H1 (cell line): ENCODE results near the gene PPP1R1C. TPM values are rescaled to one million over a fixed set of nuclear protein-coding genes. Genes with fewer than 3 reads are reported as not detected.

Experiments
- CTCF ChIA-PET: fragments of 300-600 bp; sonication (Branson Sonifier 250); formaldehyde crosslinking; loops from one replicate; lab custom pipeline; 2021; ENCODE audit not compliant: partially characterized antibody; lab: Charles Lee
- POLR2A ChIA-PET: fragments of 300-600 bp; sonication (Branson Sonifier 250); formaldehyde crosslinking; loops from one replicate; lab custom pipeline; 2021; ENCODE audit warnings: inconsistent platforms; ENCODE audit not compliant: partially characterized antibody; lab: Charles Lee
- DNase-seq, 2 experiments: peaks; one replicate each; pipeline versions ENCODE4 v3.0.0 to v3.0.0-alpha.2; 2010 to 2022; ENCODE audit warnings: low spot score in 2 of 2, low read depth in 1 of 2, mixed read lengths in 1 of 2
- FAIRE-seq: peaks from 2 replicates; lab custom pipeline; 2011; peaks lifted over from hg19 to GRCh38; lab: Jason Lieb, UNC
- H2AFZ ChIP-seq: 2 replicates; pipeline ENCODE4 v1.8.1; 2012; ENCODE audit warnings: low read length, inconsistent platforms
- H2AK5ac ChIP-seq: 2 replicates; pipeline ENCODE4 v1.6.1; 2013; ENCODE audit warnings: low read depth, low read length
- H2BK120ac ChIP-seq: replicated peaks from 2 replicates; pipeline ENCODE3; 2013; ENCODE audit warnings: low read depth, low read length, inconsistent platforms
- H2BK12ac ChIP-seq: 2 replicates; pipeline ENCODE4 v1.6.1; 2013; ENCODE audit warnings: low read depth, low read length
- H2BK15ac ChIP-seq: 2 replicates; pipeline ENCODE4 v1.6.1; 2013; ENCODE audit warnings: low read length
- H2BK20ac ChIP-seq: 2 replicates; pipeline ENCODE4 v1.6.1; 2013; ENCODE audit warnings: low read length
- H2BK5ac ChIP-seq: 2 replicates; pipeline ENCODE4 v1.6.1; 2013; ENCODE audit warnings: low read depth, low read length
- H3K14ac ChIP-seq: 2 replicates; pipeline ENCODE4 v1.6.1; 2013; ENCODE audit warnings: inconsistent platforms; ENCODE audit not compliant: insufficient read length
- H3K18ac ChIP-seq: 2 replicates; pipeline ENCODE4 v1.6.1; 2013; ENCODE audit warnings: low read length; ENCODE audit errors: extremely low read depth
- H3K23ac ChIP-seq: 2 replicates; pipeline ENCODE4 v1.6.1; 2013; ENCODE audit warnings: inconsistent platforms; ENCODE audit not compliant: insufficient read length
- H3K23me2 ChIP-seq: 2 replicates; pipeline ENCODE4 v1.6.1; 2013; ENCODE audit warnings: low read depth, low read length
- H3K27ac ChIP-seq: 2 replicates; pipeline ENCODE4 v1.6.1; 2011; ENCODE audit warnings: low read depth, low read length, inconsistent platforms
- H3K27me3 ChIP-seq, 4 experiments: replicated peaks in 1 of 4; 1 replicate in 1 of 4; 2 replicates in 3 of 4; pipeline versions ENCODE4 v1.6.1 to v1.8.1; 2011 to 2013; ENCODE audit warnings: low read length in 3 of 4, mild to moderate bottlenecking in 3 of 4, inconsistent platforms in 2 of 4, mixed read lengths in 2 of 4, moderate library complexity in 1 of 4; ENCODE audit not compliant: control insufficient read depth in 3 of 4, insufficient read depth in 3 of 4; ENCODE audit errors: extremely low read depth in 1 of 4
- H3K36me3 ChIP-seq, 4 experiments: 2 replicates each; pipeline versions ENCODE4 v1.6.1 to v1.8.1; 2011 to 2013; ENCODE audit warnings: mild to moderate bottlenecking in 4 of 4, low read length in 3 of 4, moderate library complexity in 2 of 4, control low read depth in 1 of 4, inconsistent platforms in 1 of 4; ENCODE audit not compliant: insufficient read depth in 4 of 4, control insufficient read depth in 2 of 4
- H3K4ac ChIP-seq: replicated peaks from 2 replicates; pipeline ENCODE3; 2013; ENCODE audit warnings: low read length, low read depth, mixed read lengths, inconsistent platforms; ENCODE audit not compliant: insufficient read length
- H3K4me1 ChIP-seq, 4 experiments: replicated peaks in 1 of 4; 1 replicate in 1 of 4; 2 replicates in 3 of 4; pipeline versions ENCODE4 v1.6.1 to v1.8.1; 2011 to 2013; ENCODE audit warnings: low read length in 3 of 4, inconsistent platforms in 2 of 4, mixed read lengths in 1 of 4; ENCODE audit not compliant: insufficient read depth in 4 of 4, control insufficient read depth in 3 of 4
- H3K4me2 ChIP-seq, 2 experiments: 2 replicates each; pipeline versions ENCODE4 v1.6.1 to v1.8.1; 2011 to 2013; ENCODE audit warnings: low read depth in 2 of 2, low read length in 2 of 2, control low read depth in 1 of 2, inconsistent platforms in 1 of 2, mild to moderate bottlenecking in 1 of 2; ENCODE audit not compliant: insufficient read depth in 1 of 2
- H3K4me3 ChIP-seq, 4 experiments: fragments of 200-600, 300-600 bp in 1 of 4; sonication (generic), shearing (Covaris generic), sonication (Bioruptor Twin) in 1 of 4; 2 replicates each; pipeline versions ENCODE4 v1.5.1 to v1.8.1; 2011 to 2016; ENCODE audit warnings: low read length in 4 of 4, low read depth in 3 of 4, control low read depth in 2 of 4, inconsistent platforms in 2 of 4, mild to moderate bottlenecking in 2 of 4, mixed read lengths in 1 of 4, moderate library complexity in 1 of 4; ENCODE audit not compliant: insufficient read depth in 2 of 4; ENCODE audit errors: extremely low read depth in 1 of 4
- H3K56ac ChIP-seq: replicated peaks from 2 replicates; pipeline ENCODE3; 2013; ENCODE audit warnings: low read depth, mild to moderate bottlenecking, mixed read lengths, low read length, inconsistent platforms; ENCODE audit not compliant: insufficient read length
- H3K79me1 ChIP-seq: 2 replicates; pipeline ENCODE4 v1.6.1; 2013; ENCODE audit warnings: low read depth, low read length, control low read depth
- H3K79me2 ChIP-seq, 2 experiments: 2 replicates each; pipeline versions ENCODE4 v1.6.1 to v1.8.1; 2012 to 2013; ENCODE audit warnings: low read length in 2 of 2, mild to moderate bottlenecking in 2 of 2, inconsistent platforms in 1 of 2; ENCODE audit not compliant: insufficient read depth in 2 of 2, control insufficient read depth in 1 of 2
- H3K9ac ChIP-seq, 4 experiments: replicated peaks in 1 of 4; 1 replicate in 1 of 4; 2 replicates in 3 of 4; pipeline versions ENCODE4 v1.6.1 to v1.8.1; 2011 to 2013; ENCODE audit warnings: low read depth in 3 of 4, low read length in 3 of 4, control low read depth in 2 of 4, mild to moderate bottlenecking in 2 of 4, moderate library complexity in 2 of 4, inconsistent platforms in 1 of 4; ENCODE audit errors: extremely low read depth in 1 of 4
- H3K9me3 ChIP-seq, 2 experiments: 2 replicates each; pipeline versions ENCODE4 v1.6.1 to v1.8.1; 2012 to 2013; ENCODE audit warnings: mild to moderate bottlenecking in 2 of 2, moderate library complexity in 2 of 2, control low read depth in 1 of 2, inconsistent platforms in 1 of 2, low read depth in 1 of 2, low read length in 1 of 2, mixed read lengths in 1 of 2; ENCODE audit not compliant: insufficient read depth in 2 of 2
- H4K20me1 ChIP-seq, 2 experiments: replicated peaks in 1 of 2; 2 replicates each; pipeline versions ENCODE3 to v1.8.1; 2011 to 2013; ENCODE audit warnings: inconsistent platforms in 2 of 2, low read length in 2 of 2, mild to moderate bottlenecking in 1 of 2; ENCODE audit not compliant: insufficient read depth in 2 of 2, control insufficient read depth in 1 of 2
- H4K5ac ChIP-seq: 2 replicates; pipeline ENCODE4 v1.6.1; 2013; ENCODE audit warnings: low read length, low read depth, mixed read lengths, inconsistent platforms; ENCODE audit not compliant: insufficient read length
- H4K8ac ChIP-seq: 2 replicates; pipeline ENCODE4 v1.8.0; 2013; ENCODE audit warnings: mild to moderate bottlenecking, moderate library complexity, low read length, inconsistent platforms; ENCODE audit not compliant: insufficient read depth; ENCODE audit errors: extremely low read depth
- H4K91ac ChIP-seq: replicated peaks from 2 replicates; pipeline ENCODE3; 2013; ENCODE audit warnings: low read length, mixed read lengths, inconsistent platforms; ENCODE audit not compliant: insufficient read length
- CEBPB ChIP-seq: IDR thresholded peaks from 2 replicates; pipeline ENCODE4 v1.6.1; 2012; ENCODE audit warnings: low read depth, low read length
- HDAC2 ChIP-seq, 2 experiments: fragments of 300-600 bp in 1 of 2; sonication (generic) in 1 of 2; IDR thresholded peaks; 2 replicates each; pipeline ENCODE4 v1.6.1; 2011 to 2012; ENCODE audit warnings: low read depth in 2 of 2, low read length in 2 of 2, mild to moderate bottlenecking in 2 of 2, moderate library complexity in 2 of 2, borderline replicate concordance in 1 of 2, inconsistent platforms in 1 of 2
- KDM1A ChIP-seq: fragments of 200-600, 300-600 bp; sonication (generic); IDR thresholded peaks from 2 replicates; pipeline ENCODE4 v1.7.1; 2016; ENCODE audit warnings: mild to moderate bottlenecking, low read length, borderline replicate concordance
- MAFK ChIP-seq: IDR thresholded peaks from 2 replicates; pipeline ENCODE4 v1.6.1; 2012; ENCODE audit warnings: low read depth, mild to moderate bottlenecking, improper control_type of control experiment, low read length
- NANOG ChIP-seq: IDR thresholded peaks from 2 replicates; pipeline ENCODE4 v1.6.1; 2011; ENCODE audit warnings: low read length, low read depth, mild to moderate bottlenecking, inconsistent platforms; ENCODE audit not compliant: insufficient read depth, poor library complexity, severe bottlenecking
- RBBP5 ChIP-seq: IDR thresholded peaks from 2 replicates; pipeline ENCODE4 v1.7.1; 2012; ENCODE audit warnings: low read depth, mild to moderate bottlenecking, inconsistent platforms, low read length, moderate library complexity, borderline replicate concordance
- SP1 ChIP-seq: IDR thresholded peaks from 2 replicates; pipeline ENCODE4 v1.6.1; 2011; ENCODE audit warnings: low read depth, low read length
- YY1 ChIP-seq: IDR thresholded peaks from 2 replicates; pipeline ENCODE4 v1.6.1; 2011; ENCODE audit warnings: low read depth, mild to moderate bottlenecking, low read length
- WGBS, 2 experiments: shearing (Covaris generic) in 1 of 2; methylation state at CpG; one replicate each; pipeline versions ENCODE4 v1.1.6 to v1.1.7; 2013 to 2015; ENCODE audit warnings: low lambda C conversion rate in 2 of 2, mixed read lengths in 2 of 2, inconsistent platforms in 1 of 2, low coverage in 1 of 2, missing lambda C conversion rate in 1 of 2; ENCODE audit not compliant: insufficient replicate concordance in 2 of 2, insufficient coverage in 1 of 2, insufficient read length in 1 of 2; ENCODE audit errors: extremely low coverage in 1 of 2, missing lambda C conversion rate in 1 of 2; 5-methylcytosine and 5-hydroxymethylcytosine counted together
- polyA plus RNA-seq, 7 experiments: library from polyadenylated mRNA; depleted of rRNA in 3 of 7; stranded (reverse) in 5 of 7; unstranded in 2 of 7; fragments of >200 nt in 5 of 7; fragments of 200-250 nt in 2 of 7; gene quantifications; 1 replicate in 5 of 7; 2 replicates in 1 of 7; 4 replicates in 1 of 7; pipeline versions ENCODE4 v1.2.1 to v1.2.3, GENCODE V29; 2011 to 2013; ENCODE audit warnings: missing spikeins in 2 of 7, mixed read lengths in 2 of 7
- total RNA-seq: library from RNA; stranded (reverse); fragmentation: NEBNext Ultra II Directional; extraction: Animal tissue kit (Norgen Biotek cat#: 25700); gene quantifications from 2 replicates; pipeline ENCODE4 v1.2.1, GENCODE V29; 2021

Gene PPP1R1C
- total and polyA plus RNA-seq, 2 of the 8 experiments (the other 6 are each of a cell fraction or from before 2014, with no cell fraction given), result 1.3 to 5.3 TPM

- no peak overlapping the region for H2BK20ac ChIP-seq
- no peak overlapping the region for H3K9ac ChIP-seq
- 95% methylated on average over 2 of the region's 3 CpGs; no CpG with 5 or more reads in 1 of the 2 experiments for WGBS, 2 experiments
- no peaks in the 10 kb centered on the region for H4K20me1 ChIP-seq
- H2BK5ac ChIP-seq, result no peak overlapping the region
- no peak overlapping the region for H3K18ac ChIP-seq
- H2BK120ac ChIP-seq, result no peak overlapping the region
- H2BK15ac ChIP-seq, result no peak overlapping the region
- CTCF ChIA-PET, result no interaction called here
- POLR2A ChIA-PET, result no interaction called here
- H3K23ac ChIP-seq, result no peak overlapping the region
- no peak overlapping the region for H2AK5ac ChIP-seq
- DNase-seq (no peak), FAIRE-seq (no peak)
- no peaks in the 10 kb centered on the region for H3K9me3 ChIP-seq
- H4K8ac ChIP-seq, result no peak overlapping the region
- no peak overlapping the region for H3K27ac ChIP-seq
- no peak overlapping the region for H3K14ac ChIP-seq
- H3K36me3 ChIP-seq, result no peaks in the 10 kb centered on the region
- no peak overlapping the region for H4K91ac ChIP-seq
- H3K27me3 ChIP-seq, result no peaks in the 10 kb centered on the region
- no peaks in the 10 kb centered on the region for H3K23me2 ChIP-seq
- H2AFZ ChIP-seq, result no peak overlapping the region
- no peak overlapping the region for H3K56ac ChIP-seq
- TF ChIP-seq MAFK, result no peak
- TF ChIP-seq CEBPB, result no peak
- TF ChIP-seq HDAC2 (IDR thresholded peaks at IDR 0.05; ENCODE audit: borderline replicate concordance in 1 of 2, low read depth in 2 of 2, low read length in 2 of 2), result no peak
- no peak for TF ChIP-seq NANOG
- TF ChIP-seq RBBP5, result no peak
- no peak for TF ChIP-seq YY1
- no peak for TF ChIP-seq SP1
- no peak for TF ChIP-seq KDM1A
- no peak overlapping the region for H3K4me2 ChIP-seq
- no peaks in the 10 kb centered on the region for H3K79me1 ChIP-seq
- H3K79me2 ChIP-seq, result no peaks in the 10 kb centered on the region
- no peak overlapping the region for H2BK12ac ChIP-seq
- no peak overlapping the region for H4K5ac ChIP-seq
- no peak overlapping the region for H3K4ac ChIP-seq
- H3K4me1 ChIP-seq, result no peaks in the 10 kb centered on the region
- no peak overlapping the region for H3K4me3 ChIP-seq
Observed at GRCh38 chr2:182163878-182164277, 178.2 kb downstream of the PPP1R1C start.
